ENCODE results near the gene SMIM23.

The SMIM23 gene

DNA sequence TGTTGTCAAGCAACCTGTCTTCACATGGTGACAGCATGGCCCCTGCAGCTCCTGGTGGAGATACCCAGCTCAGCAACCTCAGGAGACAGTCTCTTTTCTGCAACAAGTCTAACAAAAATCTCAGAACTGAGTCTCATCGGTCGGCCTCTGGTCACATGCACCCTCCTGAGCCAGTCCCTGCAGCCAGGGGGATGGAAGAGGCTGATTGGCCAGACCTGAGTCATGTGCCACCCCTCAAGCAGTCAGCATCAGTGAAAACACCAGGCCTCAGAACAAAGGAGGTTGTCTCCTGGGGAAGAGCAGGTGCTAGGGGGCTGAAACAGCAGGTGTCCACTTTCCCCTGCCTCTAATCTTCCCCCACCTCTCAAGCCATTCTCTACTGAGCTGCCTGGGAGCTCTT, 54.4 kb downstream of the SMIM23 start:
- TF ChIP-seq, protein P1, sequence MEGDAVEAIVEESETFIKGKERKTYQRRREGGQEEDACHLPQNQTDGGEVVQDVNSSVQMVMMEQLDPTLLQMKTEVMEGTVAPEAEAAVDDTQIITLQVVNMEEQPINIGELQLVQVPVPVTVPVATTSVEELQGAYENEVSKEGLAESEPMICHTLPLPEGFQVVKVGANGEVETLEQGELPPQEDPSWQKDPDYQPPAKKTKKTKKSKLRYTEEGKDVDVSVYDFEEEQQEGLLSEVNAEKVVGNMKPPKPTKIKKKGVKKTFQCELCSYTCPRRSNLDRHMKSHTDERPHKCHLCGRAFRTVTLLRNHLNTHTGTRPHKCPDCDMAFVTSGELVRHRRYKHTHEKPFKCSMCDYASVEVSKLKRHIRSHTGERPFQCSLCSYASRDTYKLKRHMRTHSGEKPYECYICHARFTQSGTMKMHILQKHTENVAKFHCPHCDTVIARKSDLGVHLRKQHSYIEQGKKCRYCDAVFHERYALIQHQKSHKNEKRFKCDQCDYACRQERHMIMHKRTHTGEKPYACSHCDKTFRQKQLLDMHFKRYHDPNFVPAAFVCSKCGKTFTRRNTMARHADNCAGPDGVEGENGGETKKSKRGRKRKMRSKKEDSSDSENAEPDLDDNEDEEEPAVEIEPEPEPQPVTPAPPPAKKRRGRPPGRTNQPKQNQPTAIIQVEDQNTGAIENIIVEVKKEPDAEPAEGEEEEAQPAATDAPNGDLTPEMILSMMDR (IDR thresholded peaks at IDR 0.05; ENCODE audit: unreplicated experiment in 3 of 3), result no peak
- no peak overlapping the region for H3K4me3 Mint-ChIP-seq
- no peak overlapping the region for H3K27ac Mint-ChIP-seq
- H3K4me1 Mint-ChIP-seq, result peaks cover 10% of the 10 kb centered on the region
- peaks cover 3% of the 10 kb centered on the region for H3K36me3 Mint-ChIP-seq (ENCODE audit: low read depth)
- H3K27me3 Mint-ChIP-seq (ENCODE audit: low read depth), result peaks cover 9% of the 10 kb centered on the region
- H3K9me3 Mint-ChIP-seq, result no peaks in the 10 kb centered on the region
